ES-I3 (cell line): ENCODE measurements around the gene CD80.
"Not testable (repeated sequence)": the region's sequence is repeated elsewhere in the genome, so short reads cannot be mapped to it uniquely, and the experiment has no call there.

Source experiments
- H3K36me3 ChIP-seq: 2 replicates; pipeline ENCODE4 v1.6.1; 2013; ENCODE audit warnings: mild to moderate bottlenecking, low read length, control low read depth, moderate library complexity; ENCODE audit not compliant: insufficient read depth
- H3K4me1 ChIP-seq: 2 replicates; pipeline ENCODE4 v1.6.1; 2013; ENCODE audit warnings: mild to moderate bottlenecking, control low read depth, low read length; ENCODE audit not compliant: insufficient read depth
- H3K9ac ChIP-seq: 2 replicates; pipeline ENCODE4 v1.6.1; 2013; ENCODE audit warnings: low read depth, mild to moderate bottlenecking, low read length, moderate library complexity
- H3K9me3 ChIP-seq: 2 replicates; pipeline ENCODE4 v1.6.1; 2013; ENCODE audit warnings: mild to moderate bottlenecking, low read length, moderate library complexity; ENCODE audit not compliant: control insufficient read depth, insufficient read depth

Gene CD80

GRCh38 chr3:119559441-119559963, at the start of gene CD80:
Gene CD80, minus strand, starts transcription at chr3:119559614. Its CDS starts 1,886 bp downstream, at chr3:119557728.
- no peaks in the 10 kb centered on the region for H3K36me3 ChIP-seq
- H3K4me1 ChIP-seq = 0 out of 2 replicates have a peak, but pooled peaks cover 6% of the 10 kb centered on the region
- no peaks in the 10 kb centered on the region for H3K9me3 ChIP-seq
- H3K9ac ChIP-seq = no peak within 1 kb of the TSS

DNA sequence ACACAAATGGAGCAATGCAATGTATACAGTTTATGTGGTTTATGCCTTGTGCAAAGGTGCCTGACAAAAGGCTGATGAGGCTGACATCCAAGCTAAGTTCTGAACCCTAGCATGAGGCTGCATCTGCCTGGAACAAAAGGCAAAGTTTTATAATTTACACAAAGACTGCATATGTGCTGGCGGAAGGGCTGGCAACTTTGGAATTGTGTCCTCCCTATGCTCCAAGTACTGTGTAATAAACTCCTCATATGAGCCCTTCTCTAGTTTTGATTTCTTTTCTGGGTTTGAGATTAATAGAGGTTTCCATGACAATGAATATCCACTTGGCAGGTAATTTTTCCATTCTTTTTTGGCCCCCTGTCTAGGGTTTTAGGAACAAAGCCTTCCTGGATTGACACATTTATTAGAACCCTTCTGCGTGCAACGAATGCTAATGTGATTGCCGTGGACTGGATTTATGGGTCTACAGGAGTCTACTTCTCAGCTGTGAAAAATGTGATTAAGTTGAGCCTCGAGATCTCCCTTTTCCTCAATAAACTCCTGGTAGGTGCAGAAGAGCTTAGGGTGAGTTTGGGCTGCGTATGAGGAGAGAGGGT, 49.1 kb upstream of the CD80 start:
- no peaks in the 10 kb centered on the region for H3K36me3 ChIP-seq
- no peak overlapping the region for H3K9ac ChIP-seq
- H3K9me3 ChIP-seq = no peaks in the 10 kb centered on the region
- peaks cover 5% of the 10 kb centered on the region; the same call in 1 of the 2 replicates for H3K4me1 ChIP-seq

GRCh38 chr3:119604878-119605277, 45.5 kb upstream of the CD80 start:
- no peaks in the 10 kb centered on the region for H3K36me3 ChIP-seq
- no peak overlapping the region for H3K9ac ChIP-seq
- no peaks in the 10 kb centered on the region for H3K9me3 ChIP-seq
- peaks cover 10% of the 10 kb centered on the region for H3K4me1 ChIP-seq

DNA sequence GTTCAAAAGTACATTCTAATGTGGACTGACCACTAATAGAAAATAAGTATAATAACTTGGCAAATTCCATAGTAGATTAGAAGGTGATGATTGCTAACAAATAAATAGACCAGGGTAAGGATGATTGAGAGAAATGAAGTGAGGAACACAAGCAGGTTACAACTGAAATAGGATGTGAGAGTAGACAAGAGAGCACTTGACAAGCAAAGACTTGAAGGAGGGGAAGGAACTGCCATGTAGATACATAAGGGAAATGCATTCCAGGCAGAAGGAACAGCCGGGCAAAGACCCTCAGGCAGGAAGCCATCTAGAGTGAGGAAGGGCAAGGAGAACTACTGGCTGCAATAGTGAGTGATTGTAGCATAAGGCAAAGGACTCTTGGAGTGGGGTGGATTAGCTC, 43.3 kb upstream of the CD80 start:
- H3K9ac ChIP-seq = no peak overlapping the region
- H3K36me3 ChIP-seq = no peaks in the 10 kb centered on the region
- peaks cover 15% of the 10 kb centered on the region for H3K4me1 ChIP-seq
- H3K9me3 ChIP-seq = no peaks in the 10 kb centered on the region

DNA sequence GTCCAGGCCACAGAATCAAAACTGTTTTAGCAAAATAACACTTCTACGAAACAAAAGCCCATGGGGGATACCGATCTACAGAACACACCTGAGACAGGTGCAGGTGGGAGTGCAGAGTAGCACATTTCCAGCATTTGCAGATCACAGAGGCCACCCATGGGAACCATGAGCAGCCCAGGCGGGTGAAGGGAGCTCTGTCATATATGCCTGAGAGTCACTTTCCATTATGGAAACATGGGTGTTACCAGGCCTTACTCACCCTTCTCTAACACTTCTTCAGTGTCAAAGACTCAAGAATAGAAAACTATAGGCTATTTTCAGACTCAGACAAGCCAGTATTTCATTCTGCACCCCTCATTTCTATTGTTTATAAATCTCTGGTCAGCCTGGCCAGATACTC, 41.7 kb upstream of the CD80 start:
- H3K4me1 ChIP-seq = peaks cover 15% of the 10 kb centered on the region
- H3K9me3 ChIP-seq = no peaks in the 10 kb centered on the region
- no peak overlapping the region for H3K9ac ChIP-seq
- no peaks in the 10 kb centered on the region for H3K36me3 ChIP-seq

DNA sequence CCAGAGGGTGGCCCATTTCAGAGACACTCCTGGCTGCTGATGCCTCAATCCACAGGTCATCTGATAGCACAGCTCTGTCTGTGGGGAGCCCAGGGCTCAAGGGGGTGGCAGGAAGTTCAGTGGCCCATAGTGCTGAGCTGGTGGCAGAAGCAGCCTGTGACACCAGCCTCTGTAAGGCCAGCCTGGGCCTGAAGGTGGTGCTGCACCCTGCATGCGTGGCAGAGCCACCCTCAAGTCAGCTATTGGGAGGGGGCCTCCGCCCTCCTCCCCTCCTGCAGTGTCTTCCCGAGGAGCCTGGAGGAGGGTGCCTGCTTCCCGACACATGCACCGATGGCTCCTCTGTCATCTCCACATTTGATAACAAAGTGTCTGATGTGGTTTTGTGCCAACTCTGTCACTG, 41.3 kb upstream of the CD80 start:
- H3K9me3 ChIP-seq = no peaks in the 10 kb centered on the region
- H3K9ac ChIP-seq = no peak overlapping the region
- peaks cover 15% of the 10 kb centered on the region for H3K4me1 ChIP-seq
- H3K36me3 ChIP-seq = no peaks in the 10 kb centered on the region

DNA sequence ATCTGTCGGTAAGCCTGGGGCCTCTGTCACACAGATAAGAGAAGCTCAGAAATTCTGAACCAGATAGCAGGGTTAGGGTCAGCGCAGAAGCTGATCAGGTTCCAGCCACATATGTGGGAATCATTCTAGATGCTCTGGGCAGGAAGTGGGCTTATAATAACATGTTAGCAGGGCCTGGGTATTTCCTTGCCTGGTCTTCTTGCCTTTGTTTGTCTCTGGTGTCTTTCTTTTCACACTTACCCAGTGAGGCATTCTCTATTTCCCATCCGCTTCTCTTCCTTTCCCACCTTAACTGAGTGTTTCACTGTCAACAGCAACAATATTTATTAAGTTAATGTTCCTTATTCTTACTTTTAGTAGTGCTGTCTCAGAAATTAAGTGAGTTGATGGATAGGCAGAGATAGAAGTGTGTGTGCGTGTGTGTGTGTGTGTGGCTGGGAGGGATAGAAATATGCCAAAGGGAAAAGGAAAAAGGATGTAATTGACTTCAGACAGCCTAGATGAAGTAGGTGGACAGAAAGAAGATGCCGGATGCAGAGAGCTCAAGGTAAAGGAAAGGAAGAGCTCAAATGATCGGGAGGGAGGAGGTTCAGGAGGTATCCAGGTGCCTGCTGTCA, 40.3 kb upstream of the CD80 start:
- no peak overlapping the region for H3K9ac ChIP-seq
- H3K36me3 ChIP-seq = no peaks in the 10 kb centered on the region
- peaks cover 10% of the 10 kb centered on the region for H3K4me1 ChIP-seq
- no peaks in the 10 kb centered on the region for H3K9me3 ChIP-seq

- H3K4me1 ChIP-seq = peaks cover 10% of the 10 kb centered on the region
Measured at GRCh38 chr3:119598410-119599098, 39.1 kb upstream of the CD80 start.

DNA sequence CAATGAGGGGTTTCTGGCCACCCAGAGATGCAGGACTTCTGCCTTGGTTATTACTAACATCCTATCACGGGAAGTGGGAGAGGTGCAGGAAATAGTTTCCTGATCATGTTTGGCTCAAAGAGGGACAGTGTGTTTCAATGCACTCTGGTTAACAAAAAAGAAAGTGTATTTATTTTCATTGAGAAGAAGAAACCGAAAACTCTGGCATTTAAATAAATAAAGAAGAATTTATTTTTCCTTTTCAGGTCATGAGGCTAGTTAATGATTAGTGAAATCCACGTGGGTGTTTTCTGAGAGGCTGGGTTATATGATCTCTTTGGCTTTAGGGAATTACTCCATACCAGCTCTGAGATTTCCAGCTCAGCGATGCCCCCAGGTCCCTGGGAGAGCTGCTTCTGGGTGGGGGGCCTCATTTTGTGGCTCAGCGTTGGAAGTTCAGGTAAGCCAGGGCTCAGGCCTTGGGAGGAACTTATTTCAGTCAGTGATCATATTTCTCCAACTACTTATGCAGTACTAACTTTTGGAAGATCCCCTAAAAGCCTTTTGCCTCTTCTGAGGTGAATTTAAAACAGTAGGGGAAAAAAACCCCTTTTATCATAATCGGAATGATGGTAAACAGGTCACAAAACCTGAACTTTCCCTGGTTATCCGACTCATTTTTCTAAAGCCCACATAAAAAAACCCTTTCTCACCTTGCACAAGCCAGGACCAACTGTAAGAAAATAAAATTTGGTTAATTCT, 38.3 kb upstream of the CD80 start, which contains the start of gene PLA1A:
PLA1A (plus strand) TSS at position 338 of the 741 bp plus-strand sequence; CDS start at position 367, 29 bp downstream.
- no peak within 1 kb of the TSS for H3K9ac ChIP-seq
- peaks cover 6% of the 10 kb centered on the region for H3K4me1 ChIP-seq

More at GRCh38 chr3:119598410-119599098, 39.1 kb upstream of the CD80 start:
- no peaks in the 10 kb centered on the region for H3K36me3 ChIP-seq
- H3K9ac ChIP-seq = no peak overlapping the region
- no peaks in the 10 kb centered on the region for H3K9me3 ChIP-seq

GRCh38 chr3:119596398-119596797, 37.0 kb upstream of the CD80 start:
- no peak overlapping the region for H3K9ac ChIP-seq
- H3K36me3 ChIP-seq = no peaks in the 10 kb centered on the region
- no peaks in the 10 kb centered on the region for H3K9me3 ChIP-seq
- peaks cover 5% of the 10 kb centered on the region; the same call in 1 of the 2 replicates for H3K4me1 ChIP-seq

More for the DNA sequence above, 38.3 kb upstream of the CD80 start, which contains the start of gene PLA1A:
- no peaks in the 10 kb centered on the region for H3K9me3 ChIP-seq
- H3K36me3 ChIP-seq = no peaks in the 10 kb centered on the region

- no peak overlapping the region for H3K9ac ChIP-seq
Measured at GRCh38 chr3:119595639-119596334, 36.4 kb upstream of the CD80 start.

DNA sequence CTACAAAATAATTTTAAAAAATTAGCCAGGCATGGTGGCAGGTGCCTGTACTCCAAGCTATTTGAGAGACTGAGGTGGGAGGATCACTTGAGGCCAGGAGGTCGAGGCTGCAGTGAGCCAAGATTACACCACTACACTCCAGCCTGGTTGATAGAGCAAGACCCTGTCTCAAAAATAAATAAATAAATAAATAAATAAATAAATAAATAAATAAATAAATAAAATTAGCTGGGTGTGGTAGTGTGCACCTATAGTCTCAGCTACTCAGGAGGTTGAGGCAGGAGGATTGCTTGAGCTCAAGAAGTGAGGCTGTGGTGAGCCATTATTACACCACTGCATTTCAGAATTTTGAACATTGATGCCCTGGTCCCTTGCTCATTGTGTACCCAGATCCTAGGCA, 35.5 kb upstream of the CD80 start:
- H3K36me3 ChIP-seq, H3K4me1 ChIP-seq, H3K9ac ChIP-seq, H3K9me3 ChIP-seq: not testable (repeated sequence)

More at GRCh38 chr3:119595639-119596334, 36.4 kb upstream of the CD80 start:
- Histone ChIP-seq H3K9me3 (no peaks in the 10 kb centered on the region), H3K4me1 (peaks cover 5% of the 10 kb centered on the region; the same call in 1 of the 2 replicates), H3K36me3 (no peaks in the 10 kb centered on the region)

DNA sequence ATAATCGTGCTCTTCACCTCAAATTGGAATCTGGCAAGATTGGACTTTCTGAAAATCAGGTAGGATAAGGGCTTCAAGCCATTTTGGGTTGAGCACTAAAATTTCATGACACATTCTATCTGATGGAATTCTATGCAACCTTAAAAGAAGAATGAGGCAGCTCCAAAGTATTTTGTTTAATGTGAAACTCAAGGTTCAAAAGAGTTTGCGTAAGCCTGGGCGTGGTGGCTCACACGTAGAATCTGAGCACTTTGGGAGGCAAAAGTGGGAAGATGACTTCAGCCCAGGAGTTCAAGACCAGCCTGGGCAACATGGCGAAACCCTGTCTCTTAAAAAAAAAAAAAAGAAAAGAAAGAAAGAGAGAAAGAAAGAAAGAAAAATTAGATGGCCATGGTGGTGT, 34.7 kb upstream of the CD80 start:
- no peak overlapping the region for H3K9ac ChIP-seq
- H3K36me3 ChIP-seq = no peaks in the 10 kb centered on the region
- peaks cover 7% of the 10 kb centered on the region; the same call in 1 of the 2 replicates for H3K4me1 ChIP-seq
- H3K9me3 ChIP-seq = no peaks in the 10 kb centered on the region
